Tibial artery (tissue), 4 donors: ENCODE data around the gene ATP9A.

Experiments
- DNase-seq, 2 donors: peaks; one replicate each; pipeline ENCODE4 v3.0.0-alpha.2; 2019
- H3K27ac ChIP-seq, 2 donors: fragments of 200-600 bp; sonication (generic) in 1 of 2; 1 replicate in 1 of 2; 2 replicates in 1 of 2; pipeline ENCODE4 v1.5.1; 2018 to 2019; ENCODE audit warnings: mild to moderate bottlenecking in 1 of 2
- H3K27me3 ChIP-seq, 2 donors: fragments of 200-600 bp; sonication (generic) in 1 of 2; one replicate each; pipeline versions ENCODE4 v1.5.1 to v1.6.0; 2016 to 2019
- H3K36me3 ChIP-seq, 3 donors: fragments of 200-600 bp; sonication (generic) in 2 of 3; one replicate each; pipeline ENCODE4 v1.5.1; 2016 to 2019; ENCODE audit warnings: mild to moderate bottlenecking in 2 of 3
- H3K4me1 ChIP-seq, 4 donors: fragments of 200-600 bp; sonication (generic) in 2 of 4; 1 replicate in 3 of 4; 2 replicates in 1 of 4; pipeline ENCODE4 v1.5.1; 2016 to 2019
- H3K4me3 ChIP-seq, 2 donors: fragments of 200-600 bp; sonication (generic) in 1 of 2; 1 replicate in 1 of 2; 2 replicates in 1 of 2; pipeline ENCODE4 v1.5.1; 2018 to 2019; ENCODE audit warnings: mild to moderate bottlenecking in 2 of 2
- H3K9me3 ChIP-seq, 3 donors: fragments of 200-600 bp; sonication (generic) in 1 of 3; one replicate each; pipeline ENCODE4 v1.5.1; 2016 to 2019
- intact Hi-C: fragments of 100-400 bp; cut with DNase I; formaldehyde crosslinking; loops from one replicate; pipeline ENCODE4 v1.15.0; 2023; ENCODE audit warnings: low total_unique reads
- TF ChIP-seq, protein P1 (sequence below), 2 experiments: fragments of 200-600 bp in 1 of 2; fragments of 450-650 bp in 1 of 2; IDR thresholded peaks; one replicate each; pipeline ENCODE4 v1.5.1; 2017 to 2019; ENCODE audit warnings: antibody characterized with exemption in 2 of 2, mild to moderate bottlenecking in 1 of 2, moderate library complexity in 1 of 2

ATP9A gene

DNA sequence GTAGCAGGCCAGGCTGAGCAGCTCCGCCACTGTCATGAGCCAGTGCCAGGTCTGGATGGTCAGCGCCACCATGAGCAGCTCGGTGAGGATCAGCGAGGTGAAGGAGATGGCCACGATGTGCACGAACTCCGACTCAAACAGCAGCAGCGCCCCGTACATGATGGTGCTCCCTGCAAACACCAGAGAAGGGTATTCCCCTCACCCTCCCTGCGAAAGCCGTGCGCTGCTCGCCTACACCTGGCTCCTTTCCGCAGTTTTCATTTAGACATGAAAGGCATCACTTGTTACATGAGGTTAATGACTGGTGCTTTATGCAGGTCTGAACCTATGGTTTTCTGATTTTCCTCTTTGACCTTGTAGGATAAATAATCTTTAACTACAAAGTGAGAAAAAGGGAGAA, 163.3 kb downstream of the ATP9A start:
- H3K9me3 ChIP-seq = no peaks in the 10 kb centered on the region
- H3K27me3 ChIP-seq = no peaks in the 10 kb centered on the region
- intact Hi-C loops = no loop called here
- no peak overlapping the region for H3K27ac ChIP-seq
- H3K36me3 ChIP-seq = peaks cover 37 to 99% (median 68%) of the 10 kb centered on the region in 3 donors
- TF ChIP-seq, protein P1, sequence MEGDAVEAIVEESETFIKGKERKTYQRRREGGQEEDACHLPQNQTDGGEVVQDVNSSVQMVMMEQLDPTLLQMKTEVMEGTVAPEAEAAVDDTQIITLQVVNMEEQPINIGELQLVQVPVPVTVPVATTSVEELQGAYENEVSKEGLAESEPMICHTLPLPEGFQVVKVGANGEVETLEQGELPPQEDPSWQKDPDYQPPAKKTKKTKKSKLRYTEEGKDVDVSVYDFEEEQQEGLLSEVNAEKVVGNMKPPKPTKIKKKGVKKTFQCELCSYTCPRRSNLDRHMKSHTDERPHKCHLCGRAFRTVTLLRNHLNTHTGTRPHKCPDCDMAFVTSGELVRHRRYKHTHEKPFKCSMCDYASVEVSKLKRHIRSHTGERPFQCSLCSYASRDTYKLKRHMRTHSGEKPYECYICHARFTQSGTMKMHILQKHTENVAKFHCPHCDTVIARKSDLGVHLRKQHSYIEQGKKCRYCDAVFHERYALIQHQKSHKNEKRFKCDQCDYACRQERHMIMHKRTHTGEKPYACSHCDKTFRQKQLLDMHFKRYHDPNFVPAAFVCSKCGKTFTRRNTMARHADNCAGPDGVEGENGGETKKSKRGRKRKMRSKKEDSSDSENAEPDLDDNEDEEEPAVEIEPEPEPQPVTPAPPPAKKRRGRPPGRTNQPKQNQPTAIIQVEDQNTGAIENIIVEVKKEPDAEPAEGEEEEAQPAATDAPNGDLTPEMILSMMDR (IDR thresholded peaks at IDR 0.05) = no peak
- DNase-seq = no peak
- H3K4me1 ChIP-seq = no peaks in the 10 kb centered on the region
- no peak overlapping the region for H3K4me3 ChIP-seq

DNA sequence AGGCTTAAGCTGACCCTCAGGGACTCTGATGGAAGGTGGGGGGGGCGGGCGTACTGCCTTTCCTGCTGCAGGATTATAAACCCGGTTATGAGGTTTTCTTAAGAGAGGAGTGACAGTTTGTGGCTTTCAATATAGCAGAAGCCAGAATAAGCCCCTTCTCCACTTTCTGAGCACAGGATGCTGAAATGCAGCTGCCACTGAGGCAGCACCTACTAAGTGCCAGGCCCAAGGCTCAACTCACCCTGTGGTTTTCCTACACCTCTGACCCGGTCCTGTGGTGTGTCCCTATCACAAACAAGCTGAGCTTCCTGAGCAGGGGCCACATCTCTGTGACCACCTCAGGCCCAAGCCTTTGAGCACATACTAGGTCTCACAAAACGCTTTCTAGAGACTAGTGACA, 166.1 kb downstream of the ATP9A start:
- intact Hi-C loops = no loop called here
- Histone ChIP-seq H3K27me3 (no peaks in the 10 kb centered on the region), H3K36me3 (peaks cover 31 to 94% (median 57%) of the 10 kb centered on the region in 3 donors), H3K4me1 (no peaks in the 10 kb centered on the region), H3K4me3 (no peak overlapping the region), H3K9me3 (no peaks in the 10 kb centered on the region), H3K27ac (no peak overlapping the region)
- TF ChIP-seq, protein P1 (IDR thresholded peaks at IDR 0.05) = no peak
- DNase-seq = no peak

DNA sequence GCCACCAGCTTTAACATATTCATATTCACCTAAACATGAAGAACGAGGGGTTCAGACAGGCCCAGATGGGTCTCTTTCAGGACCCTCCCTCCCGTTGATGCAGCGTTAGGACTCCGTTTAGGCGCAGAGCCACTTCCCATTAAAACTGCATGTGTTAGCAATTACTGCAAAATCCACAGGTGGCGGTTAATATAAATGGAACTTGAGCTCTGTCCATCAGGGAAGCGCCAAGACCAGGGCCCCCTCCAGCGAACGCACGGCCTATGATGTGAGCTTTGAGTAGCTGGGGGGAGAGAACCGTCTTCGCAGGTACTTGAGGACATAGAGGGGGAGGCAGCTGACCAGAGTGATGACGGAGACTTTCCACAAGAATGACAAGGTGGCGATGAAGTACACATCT, 167.2 kb downstream of the ATP9A start:
- no peaks in the 10 kb centered on the region for H3K27me3 ChIP-seq
- intact Hi-C loops = no loop called here
- no peak overlapping the region for H3K4me3 ChIP-seq
- TF ChIP-seq, protein P1 (IDR thresholded peaks at IDR 0.05) = no peak
- no peak overlapping the region for H3K27ac ChIP-seq
- no peaks in the 10 kb centered on the region for H3K9me3 ChIP-seq
- peaks cover 28 to 87% (median 55%) of the 10 kb centered on the region in 3 donors for H3K36me3 ChIP-seq
- H3K4me1 ChIP-seq = no peaks in the 10 kb centered on the region
- DNase-seq = no peak

DNA sequence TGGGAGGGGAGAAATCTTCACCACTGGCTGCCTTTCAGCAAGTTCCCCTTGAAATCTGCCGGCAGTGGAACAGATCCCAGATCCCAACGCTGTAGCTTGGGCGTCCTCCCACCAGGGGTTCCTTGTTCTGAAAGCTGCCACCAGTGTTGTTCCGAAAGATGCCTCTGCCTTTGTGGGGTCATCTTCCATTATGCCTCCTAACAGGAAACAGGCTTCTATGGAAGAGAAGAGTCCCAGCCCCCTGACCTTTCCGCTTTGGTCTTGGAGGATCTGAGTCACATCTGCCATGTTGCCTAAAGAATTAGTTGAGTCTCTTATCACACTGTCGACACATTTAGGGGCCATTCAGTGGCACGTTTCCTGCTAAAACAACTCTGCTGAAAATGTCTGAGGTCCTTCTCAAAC, 168.2 kb downstream of the ATP9A start:
- no peak for DNase-seq
- Histone ChIP-seq H3K4me3 (no peak overlapping the region), H3K27ac (no peak overlapping the region), H3K4me1 (no peaks in the 10 kb centered on the region), H3K9me3 (no peaks in the 10 kb centered on the region), H3K27me3 (no peaks in the 10 kb centered on the region), H3K36me3 (peaks cover 28 to 78% (median 49%) of the 10 kb centered on the region in 3 donors)
- TF ChIP-seq, protein P1 (IDR thresholded peaks at IDR 0.05) = no peak
- intact Hi-C loops = no loop called here

DNA sequence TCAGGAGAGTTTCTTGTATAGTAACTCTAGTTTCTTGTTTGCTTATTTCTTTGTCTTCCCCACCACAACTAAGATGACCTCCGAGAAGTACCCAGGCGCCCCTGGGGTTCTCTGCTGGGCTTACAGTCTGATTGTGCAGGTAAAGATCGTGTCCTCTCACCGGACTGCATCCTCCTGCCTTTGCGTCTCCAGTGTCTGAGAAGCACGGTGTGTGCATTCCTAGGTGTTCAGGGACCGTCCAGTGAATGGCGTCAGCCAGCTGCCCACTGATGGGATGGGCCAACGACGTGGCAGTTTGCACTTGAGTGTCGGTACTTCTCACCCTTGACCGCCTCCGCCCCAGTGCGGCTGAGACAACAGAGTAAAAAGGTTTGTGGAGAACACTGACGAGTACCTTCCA, 169.6 kb downstream of the ATP9A start:
- no peaks in the 10 kb centered on the region for H3K9me3 ChIP-seq
- TF ChIP-seq, protein P1 (IDR thresholded peaks at IDR 0.05) = no peak
- H3K27me3 ChIP-seq = no peaks in the 10 kb centered on the region
- peaks cover 0 to 13% (median 5%) of the 10 kb centered on the region in 4 donors for H3K4me1 ChIP-seq
- H3K4me3 ChIP-seq = no peak overlapping the region
- H3K27ac ChIP-seq = no peak overlapping the region
- peaks cover 15 to 63% (median 36%) of the 10 kb centered on the region in 3 donors for H3K36me3 ChIP-seq
- intact Hi-C loops = loop anchor here (5.0 to 10.0 kb wide), 2 partner anchors 226 to 614 kb away; no protein-coding TSS in a partner anchor
- no peak for DNase-seq
